ENCODE data around the gene ZDHHC14. TPM values are rescaled to one million over a fixed set of nuclear protein-coding genes. Genes with fewer than 3 reads are reported as not detected.
A peak's percentile ranks its signal among the peaks of the same experiment; 100 is the strongest.

Gene ZDHHC14
- total RNA-seq, 1 donor from 2014 or later = 6.8 TPM

- Histone ChIP-seq H3K4me3 (ENCODE audit: low read length in 3 of 3) (no peak overlapping the region), H3K9ac (ENCODE audit: low read depth in 1 of 3, low read length in 3 of 3) (no peak overlapping the region), H3K36me3 (ENCODE audit: control insufficient read depth in 3 of 3, insufficient read depth in 3 of 3, low read length in 3 of 3) (peaks cover 1 to 5% (median 2%) of the 10 kb centered on the region in 3 donors), H3K27me3 (ENCODE audit: control insufficient read depth in 3 of 3, insufficient read depth in 3 of 3, low read length in 3 of 3) (no peaks in the 10 kb centered on the region), H3K27ac (ENCODE audit: low read depth, low read length) (no peak overlapping the region), H3K4me1 (ENCODE audit: control insufficient read depth in 3 of 3, insufficient read depth in 3 of 3, low read length in 3 of 3) (peaks cover 3 to 14% (median 9%) of the 10 kb centered on the region in 3 donors), H3K9me3 (ENCODE audit: control insufficient read depth in 3 of 3, low read length in 3 of 3) (no peaks in the 10 kb centered on the region)
These were observed 267.6 kb downstream of the ZDHHC14 start for GRCh38 chr6:157648561-157648960.

DNA sequence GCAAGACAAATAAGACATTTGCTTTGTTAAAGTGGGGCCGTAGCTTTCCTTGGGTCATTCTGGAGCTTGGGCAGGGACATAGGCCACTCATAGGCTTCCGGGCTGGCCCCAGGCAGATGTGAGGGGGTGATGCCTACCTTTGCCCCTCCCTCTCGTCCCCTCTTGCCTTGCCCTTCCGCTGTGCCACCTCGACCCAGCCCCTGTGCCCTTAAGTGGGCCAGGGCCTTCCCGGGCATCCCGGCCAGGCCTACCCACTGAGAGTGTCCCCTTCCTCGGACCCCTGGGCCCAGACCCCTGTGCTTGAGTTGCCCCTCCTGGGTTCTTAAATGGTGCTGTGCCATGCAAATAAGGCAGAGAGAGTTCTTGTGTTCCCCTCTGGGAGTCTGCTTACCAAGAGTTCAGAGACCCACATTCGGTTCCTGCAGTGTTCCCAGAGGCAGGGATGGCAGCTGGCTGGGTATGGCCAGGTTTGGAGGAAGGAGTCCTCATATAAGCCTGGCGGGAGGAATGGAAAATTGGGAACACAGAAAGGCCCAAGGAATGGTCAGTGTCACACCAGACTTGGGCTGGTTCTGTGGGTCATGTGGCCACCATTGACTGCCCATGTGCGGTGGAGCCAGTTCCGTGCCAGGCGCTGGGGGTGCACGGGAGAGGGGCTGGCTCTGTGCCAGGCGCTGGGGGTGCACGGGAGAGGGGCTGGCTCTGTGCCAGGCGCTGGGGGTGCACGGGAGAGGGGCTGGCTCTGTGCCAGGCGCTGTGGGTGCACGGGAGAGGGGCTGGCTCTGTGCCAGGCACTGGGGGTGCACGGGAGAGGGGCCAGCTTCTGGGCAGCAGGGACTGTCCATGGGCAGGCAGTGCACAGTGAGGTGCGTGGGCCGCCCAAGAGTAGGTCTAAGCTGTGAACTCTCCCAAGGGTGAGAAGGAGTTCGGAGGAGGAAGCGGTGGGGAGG lies 268.6 kb downstream of the ZDHHC14 start:
- H3K4me3 ChIP-seq (ENCODE audit: low read length in 3 of 3) = peak overlapping the region in 2 of 3 donors; percentile 7 to 13
- H3K9me3 ChIP-seq (ENCODE audit: control insufficient read depth in 3 of 3, low read length in 3 of 3) = no peaks in the 10 kb centered on the region
- no peaks in the 10 kb centered on the region for H3K27me3 ChIP-seq (ENCODE audit: control insufficient read depth in 3 of 3, insufficient read depth in 3 of 3, low read length in 3 of 3)
- H3K4me1 ChIP-seq (ENCODE audit: control insufficient read depth in 3 of 3, insufficient read depth in 3 of 3, low read length in 3 of 3) = peaks cover 3 to 14% (median 9%) of the 10 kb centered on the region in 3 donors
- peaks cover 2 to 11% (median 7%) of the 10 kb centered on the region in 3 donors for H3K36me3 ChIP-seq (ENCODE audit: control insufficient read depth in 3 of 3, insufficient read depth in 3 of 3, low read length in 3 of 3)
- H3K9ac ChIP-seq (ENCODE audit: low read depth in 1 of 3, low read length in 3 of 3) = peak overlapping the region in 1 of 3 donors; percentile 8
- H3K27ac ChIP-seq (ENCODE audit: low read depth, low read length) = no peak overlapping the region

DNA sequence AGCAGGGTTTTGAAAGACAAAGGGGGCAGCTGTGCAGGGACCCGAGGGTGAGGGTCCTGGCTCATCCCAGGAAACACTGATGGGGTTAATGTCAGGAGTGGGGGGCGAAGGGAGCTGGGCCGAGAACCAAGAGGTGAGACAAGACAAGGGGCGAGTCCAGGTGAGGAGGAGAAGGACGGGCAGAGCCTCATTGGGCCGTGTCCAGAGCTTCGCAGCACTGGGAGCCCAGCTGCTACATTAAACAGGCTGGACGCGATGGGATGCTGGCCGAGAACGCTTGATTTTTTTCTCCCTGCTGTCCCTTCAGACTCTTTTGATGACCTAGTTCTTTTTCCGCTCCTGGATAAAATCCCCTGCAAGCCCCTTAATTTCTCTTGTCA lies 269.3 kb downstream of the ZDHHC14 start:
- H3K4me1 ChIP-seq (ENCODE audit: control insufficient read depth in 3 of 3, insufficient read depth in 3 of 3, low read length in 3 of 3) = peaks cover 3 to 14% (median 9%) of the 10 kb centered on the region in 3 donors
- peak overlapping the region in 2 of 3 donors; percentile 7 to 13 for H3K4me3 ChIP-seq (ENCODE audit: low read length in 3 of 3)
- no peaks in the 10 kb centered on the region for H3K9me3 ChIP-seq (ENCODE audit: control insufficient read depth in 3 of 3, low read length in 3 of 3)
- peaks cover 2 to 12% (median 7%) of the 10 kb centered on the region in 3 donors for H3K36me3 ChIP-seq (ENCODE audit: control insufficient read depth in 3 of 3, insufficient read depth in 3 of 3, low read length in 3 of 3)
- H3K27me3 ChIP-seq (ENCODE audit: control insufficient read depth in 3 of 3, insufficient read depth in 3 of 3, low read length in 3 of 3) = no peaks in the 10 kb centered on the region
- H3K9ac ChIP-seq (ENCODE audit: low read depth in 1 of 3, low read length in 3 of 3) = peak overlapping the region in 1 of 3 donors; percentile 8
- H3K27ac ChIP-seq (ENCODE audit: low read depth, low read length) = no peak overlapping the region

DNA sequence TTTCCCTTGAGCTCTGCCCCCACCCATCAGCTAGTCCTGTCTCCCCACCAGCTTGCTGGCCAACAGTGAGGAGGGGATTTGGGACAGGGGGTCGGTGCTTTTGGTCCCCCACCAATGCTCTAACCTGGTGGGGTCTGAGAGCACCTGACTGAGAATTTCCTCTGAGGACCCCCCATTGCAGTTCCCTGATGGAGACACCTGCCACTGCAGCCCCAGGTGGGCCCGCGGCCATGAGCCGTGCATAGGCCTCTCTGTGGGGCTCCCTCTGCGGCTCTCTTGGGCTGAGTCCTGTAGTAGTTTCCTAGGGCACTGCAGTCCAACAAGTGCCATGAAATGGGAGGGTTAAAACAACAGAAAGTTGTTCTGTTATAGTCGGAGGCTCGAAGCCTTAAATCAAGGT lies 269.8 kb downstream of the ZDHHC14 start:
- H3K9ac ChIP-seq (ENCODE audit: low read depth in 1 of 3, low read length in 3 of 3) = no peak overlapping the region
- peaks cover 2 to 13% (median 7%) of the 10 kb centered on the region in 3 donors for H3K36me3 ChIP-seq (ENCODE audit: control insufficient read depth in 3 of 3, insufficient read depth in 3 of 3, low read length in 3 of 3)
- no peaks in the 10 kb centered on the region for H3K27me3 ChIP-seq (ENCODE audit: control insufficient read depth in 3 of 3, insufficient read depth in 3 of 3, low read length in 3 of 3)
- no peak overlapping the region for H3K27ac ChIP-seq (ENCODE audit: low read depth, low read length)
- peaks cover 3 to 14% (median 9%) of the 10 kb centered on the region in 3 donors for H3K4me1 ChIP-seq (ENCODE audit: control insufficient read depth in 3 of 3, insufficient read depth in 3 of 3, low read length in 3 of 3)
- no peak overlapping the region for H3K4me3 ChIP-seq (ENCODE audit: low read length in 3 of 3)
- H3K9me3 ChIP-seq (ENCODE audit: control insufficient read depth in 3 of 3, low read length in 3 of 3) = no peaks in the 10 kb centered on the region

DNA sequence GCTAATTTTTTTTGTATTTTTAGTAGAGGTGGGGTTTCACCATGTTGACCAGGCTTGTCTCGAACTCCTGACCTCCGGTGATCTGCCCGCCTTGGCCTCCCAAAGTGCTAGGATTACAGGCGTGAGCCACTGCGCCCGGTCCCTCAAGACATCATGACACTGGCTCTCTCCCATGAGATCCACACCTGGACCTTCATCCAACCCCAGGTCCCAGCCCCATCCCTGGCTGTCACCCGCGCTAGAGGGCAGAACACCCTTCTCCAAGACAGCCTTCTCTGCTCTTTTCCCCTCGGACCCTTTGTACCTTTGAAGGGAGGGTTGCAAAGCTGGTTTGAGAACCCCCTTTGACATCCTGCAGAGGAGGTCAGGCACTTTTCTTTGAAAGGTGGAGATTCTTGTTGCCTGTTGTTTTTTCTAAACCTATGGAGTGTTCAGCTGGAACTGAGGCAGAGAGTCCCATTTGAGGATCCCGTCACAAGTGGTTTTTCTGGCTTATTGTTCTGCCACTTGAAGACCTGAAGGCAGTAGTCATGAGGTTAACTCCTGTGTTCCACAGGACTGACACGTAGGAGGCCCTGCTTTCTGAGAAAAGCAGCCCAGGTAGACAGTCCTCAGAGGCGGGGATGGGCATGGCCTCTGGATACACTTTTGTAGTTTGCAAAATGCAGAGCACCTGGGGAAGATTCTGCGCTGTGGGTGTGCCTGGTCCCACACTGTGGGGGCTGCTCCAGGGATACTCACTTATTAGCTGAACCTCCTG lies 270.9 kb downstream of the ZDHHC14 start:
- Histone ChIP-seq H3K27me3 (ENCODE audit: control insufficient read depth in 3 of 3, insufficient read depth in 3 of 3, low read length in 3 of 3) (no peaks in the 10 kb centered on the region), H3K36me3 (ENCODE audit: control insufficient read depth in 3 of 3, insufficient read depth in 3 of 3, low read length in 3 of 3) (peaks cover 2 to 16% (median 7%) of the 10 kb centered on the region in 3 donors), H3K4me3 (ENCODE audit: low read length in 3 of 3) (no peak overlapping the region), H3K9me3 (ENCODE audit: control insufficient read depth in 3 of 3, low read length in 3 of 3) (no peaks in the 10 kb centered on the region), H3K9ac (ENCODE audit: low read depth in 1 of 3, low read length in 3 of 3) (no peak overlapping the region), H3K27ac (ENCODE audit: low read depth, low read length) (no peak overlapping the region), H3K4me1 (ENCODE audit: control insufficient read depth in 3 of 3, insufficient read depth in 3 of 3, low read length in 3 of 3) (peaks cover 3 to 14% (median 9%) of the 10 kb centered on the region in 3 donors)

DNA sequence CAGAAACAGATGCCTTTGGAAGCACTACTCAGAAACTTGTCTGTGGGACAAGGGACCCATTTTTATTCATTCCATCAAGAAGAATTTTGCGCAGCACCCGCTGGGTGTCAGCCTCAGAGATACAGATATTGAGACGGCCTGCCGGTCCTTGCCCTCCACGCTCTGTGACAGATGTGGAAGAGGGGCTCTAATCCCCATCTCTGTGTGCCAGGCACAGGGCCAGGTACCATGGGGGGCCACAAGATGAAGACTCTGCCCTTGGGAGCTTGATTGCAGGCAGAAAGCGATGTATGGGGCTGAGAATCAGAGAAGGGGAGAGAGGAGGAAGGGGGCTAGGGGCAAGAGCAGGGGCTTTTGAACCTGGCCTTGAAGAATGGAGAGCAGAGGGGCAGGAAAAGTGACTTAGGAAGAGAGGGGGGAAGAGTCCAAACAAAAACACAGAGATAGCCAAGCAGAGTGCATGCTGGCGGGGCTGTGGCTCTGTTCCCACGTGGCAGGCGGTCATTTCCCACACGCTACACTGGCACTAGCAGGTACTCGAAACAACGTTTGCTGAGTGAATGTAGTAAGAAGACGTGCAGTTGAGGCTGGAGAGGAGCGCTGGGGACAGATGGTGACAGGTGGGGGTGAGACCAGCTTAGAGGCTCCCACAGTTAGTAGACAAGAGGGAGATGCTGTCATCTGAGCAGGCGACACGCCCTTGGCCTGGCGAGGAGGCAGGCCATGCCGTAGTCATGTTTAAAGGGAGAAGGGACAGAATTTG lies 271.8 kb downstream of the ZDHHC14 start:
- H3K9ac ChIP-seq (ENCODE audit: low read depth in 1 of 3, low read length in 3 of 3) = no peak overlapping the region
- H3K4me1 ChIP-seq (ENCODE audit: control insufficient read depth in 3 of 3, insufficient read depth in 3 of 3, low read length in 3 of 3) = peaks cover 3 to 13% (median 9%) of the 10 kb centered on the region in 3 donors
- H3K27ac ChIP-seq (ENCODE audit: low read depth, low read length) = no peak overlapping the region
- no peak overlapping the region for H3K4me3 ChIP-seq (ENCODE audit: low read length in 3 of 3)
- no peaks in the 10 kb centered on the region for H3K27me3 ChIP-seq (ENCODE audit: control insufficient read depth in 3 of 3, insufficient read depth in 3 of 3, low read length in 3 of 3)
- H3K36me3 ChIP-seq (ENCODE audit: control insufficient read depth in 3 of 3, insufficient read depth in 3 of 3, low read length in 3 of 3) = peaks cover 0 to 13% (median 7%) of the 10 kb centered on the region in 3 donors
- H3K9me3 ChIP-seq (ENCODE audit: control insufficient read depth in 3 of 3, low read length in 3 of 3) = no peaks in the 10 kb centered on the region

DNA sequence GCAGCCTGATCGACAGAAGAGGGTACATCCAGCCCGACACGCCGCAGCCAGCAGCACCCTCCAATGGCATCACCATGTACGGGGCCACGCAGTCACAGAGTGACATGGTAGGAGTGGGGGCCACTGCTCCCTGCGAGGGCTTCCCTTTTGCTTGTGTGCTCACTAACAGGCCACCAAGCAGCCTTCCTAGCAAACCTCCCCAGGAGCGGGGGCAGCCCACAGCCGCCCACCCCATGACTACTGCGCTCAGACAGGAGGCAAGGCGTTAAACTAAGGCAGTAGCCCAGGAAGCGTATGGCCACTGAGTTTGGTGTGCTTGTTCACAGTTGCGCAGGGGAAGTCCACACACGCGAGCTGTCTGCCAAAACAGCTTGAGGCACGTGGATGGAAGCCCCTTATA lies 272.5 kb downstream of the ZDHHC14 start:
- Histone ChIP-seq H3K36me3 (ENCODE audit: control insufficient read depth in 3 of 3, insufficient read depth in 3 of 3, low read length in 3 of 3) (peaks cover 0 to 12% (median 7%) of the 10 kb centered on the region in 3 donors), H3K4me1 (ENCODE audit: control insufficient read depth in 3 of 3, insufficient read depth in 3 of 3, low read length in 3 of 3) (peaks cover 3 to 11% (median 9%) of the 10 kb centered on the region in 3 donors), H3K9ac (ENCODE audit: low read depth in 1 of 3, low read length in 3 of 3) (no peak overlapping the region), H3K9me3 (ENCODE audit: control insufficient read depth in 3 of 3, low read length in 3 of 3) (no peaks in the 10 kb centered on the region), H3K27ac (ENCODE audit: low read depth, low read length) (no peak overlapping the region), H3K4me3 (ENCODE audit: low read length in 3 of 3) (no peak overlapping the region), H3K27me3 (ENCODE audit: control insufficient read depth in 3 of 3, insufficient read depth in 3 of 3, low read length in 3 of 3) (no peaks in the 10 kb centered on the region)

DNA sequence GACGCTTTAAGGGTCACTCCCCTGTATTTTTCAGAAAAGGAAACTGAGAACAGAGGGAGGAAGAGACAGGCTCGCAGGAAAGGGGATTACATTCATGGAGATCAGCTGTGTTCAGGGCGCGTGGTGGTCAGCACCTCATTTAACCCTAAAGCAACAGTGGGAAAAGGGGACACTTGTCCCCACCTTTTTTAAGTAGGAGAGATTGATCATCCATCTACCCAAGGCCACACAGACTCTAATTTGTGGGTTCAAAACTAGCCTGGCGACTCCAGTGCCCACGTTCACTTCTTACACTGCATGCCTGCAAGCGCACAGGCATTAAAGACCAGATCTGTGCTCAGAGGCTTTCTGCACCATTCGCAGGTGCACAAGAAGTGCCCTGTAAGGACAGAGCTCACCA lies 274.1 kb downstream of the ZDHHC14 start:
- Histone ChIP-seq H3K4me1 (ENCODE audit: control insufficient read depth in 3 of 3, insufficient read depth in 3 of 3, low read length in 3 of 3) (peaks cover 0 to 7% (median 2%) of the 10 kb centered on the region in 3 donors), H3K9me3 (ENCODE audit: control insufficient read depth in 3 of 3, low read length in 3 of 3) (no peaks in the 10 kb centered on the region), H3K4me3 (ENCODE audit: low read length in 3 of 3) (no peak overlapping the region), H3K27ac (ENCODE audit: low read depth, low read length) (no peak overlapping the region), H3K9ac (ENCODE audit: low read depth in 1 of 3, low read length in 3 of 3) (no peak overlapping the region), H3K36me3 (ENCODE audit: control insufficient read depth in 3 of 3, insufficient read depth in 3 of 3, low read length in 3 of 3) (peaks cover 0 to 12% (median 7%) of the 10 kb centered on the region in 3 donors), H3K27me3 (ENCODE audit: control insufficient read depth in 3 of 3, insufficient read depth in 3 of 3, low read length in 3 of 3) (no peaks in the 10 kb centered on the region)

- Histone ChIP-seq H3K27ac (ENCODE audit: low read depth, low read length) (no peak overlapping the region), H3K9me3 (ENCODE audit: control insufficient read depth in 3 of 3, low read length in 3 of 3) (no peaks in the 10 kb centered on the region), H3K4me3 (ENCODE audit: low read length in 3 of 3) (no peak overlapping the region), H3K27me3 (ENCODE audit: control insufficient read depth in 3 of 3, insufficient read depth in 3 of 3, low read length in 3 of 3) (no peaks in the 10 kb centered on the region), H3K36me3 (ENCODE audit: control insufficient read depth in 3 of 3, insufficient read depth in 3 of 3, low read length in 3 of 3) (peaks cover 3 to 12% (median 7%) of the 10 kb centered on the region in 3 donors), H3K4me1 (ENCODE audit: control insufficient read depth in 3 of 3, insufficient read depth in 3 of 3, low read length in 3 of 3) (peaks cover 0 to 3% (median 0%) of the 10 kb centered on the region in 3 donors), H3K9ac (ENCODE audit: low read depth in 1 of 3, low read length in 3 of 3) (no peak overlapping the region)
These were observed 275.5 kb downstream of the ZDHHC14 start for GRCh38 chr6:157656437-157656997.

Data from skeletal muscle tissue (tissue), 4 donors.